Stomach smooth muscle (tissue), 2 donors: ENCODE results near the gene CDC42EP4.
"Not testable (repeated sequence)": the region's sequence is repeated elsewhere in the genome, so short reads cannot be mapped to it uniquely, and the experiment has no call there.

Experiments used
- H3K27ac ChIP-seq: one replicate; pipeline ENCODE4 v1.7.0; 2013; ENCODE audit warnings: mild to moderate bottlenecking, low read length, inconsistent platforms
- H3K27me3 ChIP-seq, 2 donors: one replicate each; pipeline ENCODE4 v1.7.0; 2013; ENCODE audit warnings: low read length in 2 of 2; ENCODE audit not compliant: insufficient read depth in 2 of 2, control insufficient read depth in 1 of 2
- H3K36me3 ChIP-seq, 2 donors: one replicate each; pipeline ENCODE4 v1.7.0; 2013; ENCODE audit warnings: low read length in 2 of 2; ENCODE audit not compliant: control insufficient read depth in 2 of 2, insufficient read depth in 2 of 2
- H3K4me1 ChIP-seq: one replicate; pipeline ENCODE4 v1.7.0; 2013; ENCODE audit warnings: low read length; ENCODE audit not compliant: control insufficient read depth, insufficient read depth
- H3K4me3 ChIP-seq, 2 donors: one replicate each; pipeline ENCODE4 v1.7.0; 2013; ENCODE audit warnings: low read length in 2 of 2
- H3K9ac ChIP-seq, 2 donors: one replicate each; pipeline ENCODE4 v1.7.0; 2013; ENCODE audit warnings: low read length in 2 of 2, mild to moderate bottlenecking in 1 of 2
- H3K9me3 ChIP-seq, 2 donors: one replicate each; pipeline ENCODE4 v1.7.0; 2013; ENCODE audit warnings: low read length in 2 of 2; ENCODE audit not compliant: control insufficient read depth in 2 of 2
- donor health status: healthy.
- donor health status: Pancreatic carcinoma.

CDC42EP4 gene

GRCh38 chr17:73319766-73320165, 8.0 kb upstream of the CDC42EP4 start:
- H3K36me3 ChIP-seq = no peaks in the 10 kb centered on the region
- no peak overlapping the region for H3K9ac ChIP-seq
- H3K4me1 ChIP-seq = peaks cover 1% of the 10 kb centered on the region
- no peak overlapping the region for H3K27ac ChIP-seq
- H3K27me3 ChIP-seq = no peaks in the 10 kb centered on the region
- no peaks in the 10 kb centered on the region for H3K9me3 ChIP-seq
- H3K4me3 ChIP-seq = no peak overlapping the region

GRCh38 chr17:73318836-73319235, 7.0 kb upstream of the CDC42EP4 start:
- no peaks in the 10 kb centered on the region for H3K4me1 ChIP-seq
- no peak overlapping the region for H3K4me3 ChIP-seq
- H3K27me3 ChIP-seq = no peaks in the 10 kb centered on the region
- H3K27ac ChIP-seq = no peak overlapping the region
- no peaks in the 10 kb centered on the region for H3K36me3 ChIP-seq
- H3K9ac ChIP-seq = no peak overlapping the region
- no peaks in the 10 kb centered on the region for H3K9me3 ChIP-seq

GRCh38 chr17:73318427-73318813, 6.6 kb upstream of the CDC42EP4 start:
- no peak overlapping the region for H3K4me3 ChIP-seq
- no peaks in the 10 kb centered on the region for H3K27me3 ChIP-seq
- H3K4me1 ChIP-seq = no peaks in the 10 kb centered on the region
- H3K27ac ChIP-seq = no peak overlapping the region
- H3K9me3 ChIP-seq = no peaks in the 10 kb centered on the region
- H3K9ac ChIP-seq = no peak overlapping the region
- H3K36me3 ChIP-seq = no peaks in the 10 kb centered on the region

GRCh38 chr17:73317513-73318426, 6.0 kb upstream of the CDC42EP4 start:
- Histone ChIP-seq H3K9me3 (no peaks in the 10 kb centered on the region), H3K27ac (no peak overlapping the region), H3K4me1 (peaks cover 1% of the 10 kb centered on the region), H3K27me3 (no peaks in the 10 kb centered on the region), H3K36me3 (no peaks in the 10 kb centered on the region), H3K4me3 (no peak overlapping the region), H3K9ac (no peak overlapping the region)

- H3K27ac ChIP-seq = no peak overlapping the region
Measured at GRCh38 chr17:73316919-73317505, 5.2 kb upstream of the CDC42EP4 start.

GRCh38 chr17:73315471-73315870, 3.7 kb upstream of the CDC42EP4 start:
- Histone ChIP-seq H3K36me3 (no peaks in the 10 kb centered on the region), H3K4me1 (peaks cover 8% of the 10 kb centered on the region), H3K27me3 (no peaks in the 10 kb centered on the region), H3K9ac (no peak overlapping the region), H3K9me3 (no peaks in the 10 kb centered on the region), H3K27ac (no peak overlapping the region), H3K4me3 (no peak overlapping the region)

More at GRCh38 chr17:73316919-73317505, 5.2 kb upstream of the CDC42EP4 start:
- Histone ChIP-seq H3K36me3 (no peaks in the 10 kb centered on the region), H3K4me3 (no peak overlapping the region), H3K9ac (no peak overlapping the region), H3K9me3 (no peaks in the 10 kb centered on the region), H3K4me1 (peaks cover 8% of the 10 kb centered on the region), H3K27me3 (no peaks in the 10 kb centered on the region)

GRCh38 chr17:73313526-73314127, 1.8 kb upstream of the CDC42EP4 start:
- H3K9me3 ChIP-seq = no peaks in the 10 kb centered on the region
- peaks cover 25% of the 10 kb centered on the region for H3K4me1 ChIP-seq
- no peaks in the 10 kb centered on the region for H3K27me3 ChIP-seq
- H3K4me3 ChIP-seq = no peak overlapping the region
- H3K27ac ChIP-seq = no peak overlapping the region
- H3K36me3 ChIP-seq = no peaks in the 10 kb centered on the region
- no peak overlapping the region for H3K9ac ChIP-seq

GRCh38 chr17:73312887-73313286, 1.1 kb upstream of the CDC42EP4 start:
- not testable (repeated sequence) for H3K27me3 ChIP-seq, H3K36me3 ChIP-seq, H3K9me3 ChIP-seq
- Histone ChIP-seq H3K4me1 (peaks cover 32% of the 10 kb centered on the region), H3K27ac (peak overlapping the region; percentile 98), H3K9ac (peak overlapping the region; percentile 87 to 89), H3K4me3 (peak overlapping the region in 1 of 2 donors; percentile 99)

GRCh38 chr17:73311428-73311780, 397 bp downstream of the CDC42EP4 start:
- H3K4me3 ChIP-seq = peak overlapping the region; percentile 94 to 99
- no peaks in the 10 kb centered on the region for H3K27me3 ChIP-seq
- H3K4me1 ChIP-seq = peaks cover 46% of the 10 kb centered on the region
- H3K27ac ChIP-seq = peak overlapping the region; percentile 98
- H3K9me3 ChIP-seq = no peaks in the 10 kb centered on the region
- H3K36me3 ChIP-seq = peaks cover 0 to 3% of the 10 kb centered on the region in 2 donors
- H3K9ac ChIP-seq = peak overlapping the region; percentile 96 to 99

GRCh38 chr17:73309727-73310596, 1.8 kb downstream of the CDC42EP4 start:
- Histone ChIP-seq H3K9me3 (no peaks in the 10 kb centered on the region), H3K4me3 (peak overlapping the region; percentile 94 to 99), H3K27me3 (no peaks in the 10 kb centered on the region), H3K9ac (peak overlapping the region; percentile 96 to 99), H3K4me1 (peaks cover 60% of the 10 kb centered on the region), H3K36me3 (peaks cover 0 to 3% of the 10 kb centered on the region in 2 donors), H3K27ac (peak overlapping the region; percentile 98)
